ENCODE results near the gene COL28A1. TPM values are rescaled to one million over a fixed set of nuclear protein-coding genes. Genes with fewer than 3 reads are reported as not detected.

The COL28A1 gene
- total and polyA plus RNA-seq, 2 experiments from 2014 or later, result 0.31 to 0.70 TPM

DNA sequence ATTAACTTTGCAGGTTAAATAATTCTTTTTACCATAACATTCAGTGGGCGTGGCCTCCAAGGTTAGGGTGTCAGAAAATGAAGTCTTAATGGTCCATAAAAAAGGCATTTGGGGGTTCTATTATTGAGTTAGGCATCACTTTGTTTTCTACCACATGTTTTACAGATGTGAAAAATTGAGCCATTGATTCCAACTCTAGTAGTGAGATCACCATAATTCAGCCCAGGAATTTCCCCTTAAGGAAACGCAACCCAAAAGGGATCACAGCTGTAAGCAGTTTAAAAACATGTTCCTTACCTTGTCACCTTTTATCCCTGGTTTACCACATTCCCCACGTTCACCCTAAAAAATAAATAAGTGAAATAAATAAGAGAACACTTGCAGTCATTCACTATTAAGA, 24.9 kb downstream of the COL28A1 start:
- no peak overlapping the region for H3K4me3 Mint-ChIP-seq
- Histone ChIP-seq H3K36me3 (ENCODE audit: insufficient read depth) (no peaks in the 10 kb centered on the region), H3K27me3 (ENCODE audit: insufficient read depth) (no peaks in the 10 kb centered on the region)

DNA sequence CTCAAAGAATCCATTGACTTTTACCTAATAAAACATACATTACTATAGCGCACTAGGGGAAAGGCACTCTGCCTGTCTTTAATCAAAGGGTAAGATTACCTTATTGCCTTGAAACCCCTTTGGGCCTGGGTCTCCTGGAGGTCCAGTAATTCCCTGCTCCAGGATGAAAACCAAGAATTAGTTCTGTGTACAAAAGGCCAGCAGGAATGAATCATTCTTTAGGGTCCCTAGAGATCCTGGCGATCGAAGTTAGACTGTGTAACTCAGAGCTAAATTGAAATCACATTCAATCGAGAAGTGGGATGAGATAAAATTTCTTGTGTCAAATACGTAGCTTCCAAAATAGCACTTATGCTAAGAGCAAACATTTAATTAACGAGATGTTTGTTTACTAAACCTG, 29.8 kb downstream of the COL28A1 start:
- no peaks in the 10 kb centered on the region for H3K36me3 Mint-ChIP-seq (ENCODE audit: low read depth)
- ATAC-seq, result no peak
- peaks cover 6% of the 10 kb centered on the region; the same call in 2 of the 3 replicates for H3K4me1 Mint-ChIP-seq
- no peaks in the 10 kb centered on the region for H3K27me3 ChIP-seq (ENCODE audit: insufficient read depth)
- 0 out of 2 replicates have a peak, but pooled peaks cover 2% of the 10 kb centered on the region for H3K4me1 ChIP-seq (ENCODE audit: insufficient read depth)
- H3K4me3 Mint-ChIP-seq, result no peak overlapping the region
- peak overlapping the region; percentile 28; the same call in 1 of the 2 replicates for H2AFZ ChIP-seq
- no peaks in the 10 kb centered on the region for H3K9me2 ChIP-seq (ENCODE audit: insufficient read depth)
- no peaks in the 10 kb centered on the region for H4K20me1 ChIP-seq (replicated peaks; ENCODE audit: insufficient read depth)
- DNase-seq (ENCODE audit: low spot score), result no peak
- no peak overlapping the region for H3K4me3 ChIP-seq
- H3K36me3 ChIP-seq (ENCODE audit: insufficient read depth), result no peaks in the 10 kb centered on the region
- no peak overlapping the region for H3K27ac Mint-ChIP-seq
- no peaks in the 10 kb centered on the region for H3F3A ChIP-seq (replicated peaks; ENCODE audit: low read depth)
- TF ChIP-seq NANOG (IDR thresholded peaks at IDR 0.05; ENCODE audit: borderline replicate concordance) (no peak), ZNF114 (CRISPR knock-in tag; IDR thresholded peaks at IDR 0.05) (no peak), EZH2 (IDR thresholded peaks at IDR 0.05; ENCODE audit: low read depth, unreplicated experiment) (no peak), POLR2AphosphoS5 (IDR thresholded peaks at IDR 0.05; ENCODE audit: low read depth) (no peak), ZNF331 (CRISPR knock-in tag; IDR thresholded peaks at IDR 0.05; ENCODE audit: low read depth) (no peak), JUNB (IDR thresholded peaks at IDR 0.05; ENCODE audit: unreplicated experiment) (no peak)
- TF ChIP-seq, protein P1, sequence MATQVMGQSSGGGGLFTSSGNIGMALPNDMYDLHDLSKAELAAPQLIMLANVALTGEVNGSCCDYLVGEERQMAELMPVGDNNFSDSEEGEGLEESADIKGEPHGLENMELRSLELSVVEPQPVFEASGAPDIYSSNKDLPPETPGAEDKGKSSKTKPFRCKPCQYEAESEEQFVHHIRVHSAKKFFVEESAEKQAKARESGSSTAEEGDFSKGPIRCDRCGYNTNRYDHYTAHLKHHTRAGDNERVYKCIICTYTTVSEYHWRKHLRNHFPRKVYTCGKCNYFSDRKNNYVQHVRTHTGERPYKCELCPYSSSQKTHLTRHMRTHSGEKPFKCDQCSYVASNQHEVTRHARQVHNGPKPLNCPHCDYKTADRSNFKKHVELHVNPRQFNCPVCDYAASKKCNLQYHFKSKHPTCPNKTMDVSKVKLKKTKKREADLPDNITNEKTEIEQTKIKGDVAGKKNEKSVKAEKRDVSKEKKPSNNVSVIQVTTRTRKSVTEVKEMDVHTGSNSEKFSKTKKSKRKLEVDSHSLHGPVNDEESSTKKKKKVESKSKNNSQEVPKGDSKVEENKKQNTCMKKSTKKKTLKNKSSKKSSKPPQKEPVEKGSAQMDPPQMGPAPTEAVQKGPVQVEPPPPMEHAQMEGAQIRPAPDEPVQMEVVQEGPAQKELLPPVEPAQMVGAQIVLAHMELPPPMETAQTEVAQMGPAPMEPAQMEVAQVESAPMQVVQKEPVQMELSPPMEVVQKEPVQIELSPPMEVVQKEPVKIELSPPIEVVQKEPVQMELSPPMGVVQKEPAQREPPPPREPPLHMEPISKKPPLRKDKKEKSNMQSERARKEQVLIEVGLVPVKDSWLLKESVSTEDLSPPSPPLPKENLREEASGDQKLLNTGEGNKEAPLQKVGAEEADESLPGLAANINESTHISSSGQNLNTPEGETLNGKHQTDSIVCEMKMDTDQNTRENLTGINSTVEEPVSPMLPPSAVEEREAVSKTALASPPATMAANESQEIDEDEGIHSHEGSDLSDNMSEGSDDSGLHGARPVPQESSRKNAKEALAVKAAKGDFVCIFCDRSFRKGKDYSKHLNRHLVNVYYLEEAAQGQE (IDR thresholded peaks at IDR 0.05; ENCODE audit: unreplicated experiment), result no peak
- TF ChIP-seq, protein P2, sequence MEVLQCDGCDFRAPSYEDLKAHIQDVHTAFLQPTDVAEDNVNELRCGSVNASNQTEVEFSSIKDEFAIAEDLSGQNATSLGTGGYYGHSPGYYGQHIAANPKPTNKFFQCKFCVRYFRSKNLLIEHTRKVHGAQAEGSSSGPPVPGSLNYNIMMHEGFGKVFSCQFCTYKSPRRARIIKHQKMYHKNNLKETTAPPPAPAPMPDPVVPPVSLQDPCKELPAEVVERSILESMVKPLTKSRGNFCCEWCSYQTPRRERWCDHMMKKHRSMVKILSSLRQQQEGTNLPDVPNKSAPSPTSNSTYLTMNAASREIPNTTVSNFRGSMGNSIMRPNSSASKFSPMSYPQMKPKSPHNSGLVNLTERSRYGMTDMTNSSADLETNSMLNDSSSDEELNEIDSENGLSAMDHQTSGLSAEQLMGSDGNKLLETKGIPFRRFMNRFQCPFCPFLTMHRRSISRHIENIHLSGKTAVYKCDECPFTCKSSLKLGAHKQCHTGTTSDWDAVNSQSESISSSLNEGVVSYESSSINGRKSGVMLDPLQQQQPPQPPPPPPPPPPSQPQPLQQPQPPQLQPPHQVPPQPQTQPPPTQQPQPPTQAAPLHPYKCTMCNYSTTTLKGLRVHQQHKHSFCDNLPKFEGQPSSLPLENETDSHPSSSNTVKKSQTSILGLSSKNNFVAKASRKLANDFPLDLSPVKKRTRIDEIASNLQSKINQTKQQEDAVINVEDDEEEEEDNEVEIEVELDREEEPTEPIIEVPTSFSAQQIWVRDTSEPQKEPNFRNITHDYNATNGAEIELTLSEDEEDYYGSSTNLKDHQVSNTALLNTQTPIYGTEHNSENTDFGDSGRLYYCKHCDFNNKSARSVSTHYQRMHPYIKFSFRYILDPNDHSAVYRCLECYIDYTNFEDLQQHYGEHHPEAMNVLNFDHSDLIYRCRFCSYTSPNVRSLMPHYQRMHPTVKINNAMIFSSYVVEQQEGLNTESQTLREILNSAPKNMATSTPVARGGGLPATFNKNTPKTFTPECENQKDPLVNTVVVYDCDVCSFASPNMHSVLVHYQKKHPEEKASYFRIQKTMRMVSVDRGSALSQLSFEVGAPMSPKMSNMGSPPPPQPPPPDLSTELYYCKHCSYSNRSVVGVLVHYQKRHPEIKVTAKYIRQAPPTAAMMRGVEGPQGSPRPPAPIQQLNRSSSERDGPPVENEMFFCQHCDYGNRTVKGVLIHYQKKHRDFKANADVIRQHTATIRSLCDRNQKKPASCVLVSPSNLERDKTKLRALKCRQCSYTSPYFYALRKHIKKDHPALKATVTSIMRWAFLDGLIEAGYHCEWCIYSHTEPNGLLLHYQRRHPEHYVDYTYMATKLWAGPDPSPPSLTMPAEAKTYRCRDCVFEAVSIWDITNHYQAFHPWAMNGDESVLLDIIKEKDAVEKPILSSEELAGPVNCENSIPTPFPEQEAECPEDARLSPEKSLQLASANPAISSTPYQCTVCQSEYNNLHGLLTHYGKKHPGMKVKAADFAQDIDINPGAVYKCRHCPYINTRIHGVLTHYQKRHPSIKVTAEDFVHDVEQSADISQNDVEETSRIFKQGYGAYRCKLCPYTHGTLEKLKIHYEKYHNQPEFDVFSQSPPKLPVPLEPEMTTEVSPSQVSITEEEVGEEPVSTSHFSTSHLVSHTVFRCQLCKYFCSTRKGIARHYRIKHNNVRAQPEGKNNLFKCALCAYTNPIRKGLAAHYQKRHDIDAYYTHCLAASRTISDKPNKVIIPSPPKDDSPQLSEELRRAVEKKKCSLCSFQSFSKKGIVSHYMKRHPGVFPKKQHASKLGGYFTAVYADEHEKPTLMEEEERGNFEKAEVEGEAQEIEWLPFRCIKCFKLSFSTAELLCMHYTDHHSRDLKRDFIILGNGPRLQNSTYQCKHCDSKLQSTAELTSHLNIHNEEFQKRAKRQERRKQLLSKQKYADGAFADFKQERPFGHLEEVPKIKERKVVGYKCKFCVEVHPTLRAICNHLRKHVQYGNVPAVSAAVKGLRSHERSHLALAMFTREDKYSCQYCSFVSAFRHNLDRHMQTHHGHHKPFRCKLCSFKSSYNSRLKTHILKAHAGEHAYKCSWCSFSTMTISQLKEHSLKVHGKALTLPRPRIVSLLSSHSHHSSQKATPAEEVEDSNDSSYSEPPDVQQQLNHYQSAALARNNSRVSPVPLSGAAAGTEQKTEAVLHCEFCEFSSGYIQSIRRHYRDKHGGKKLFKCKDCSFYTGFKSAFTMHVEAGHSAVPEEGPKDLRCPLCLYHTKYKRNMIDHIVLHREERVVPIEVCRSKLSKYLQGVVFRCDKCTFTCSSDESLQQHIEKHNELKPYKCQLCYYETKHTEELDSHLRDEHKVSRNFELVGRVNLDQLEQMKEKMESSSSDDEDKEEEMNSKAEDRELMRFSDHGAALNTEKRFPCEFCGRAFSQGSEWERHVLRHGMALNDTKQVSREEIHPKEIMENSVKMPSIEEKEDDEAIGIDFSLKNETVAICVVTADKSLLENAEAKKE (CRISPR knock-in tag; IDR thresholded peaks at IDR 0.05), result no peak
- no peaks in the 10 kb centered on the region for H3K79me2 ChIP-seq (replicated peaks; ENCODE audit: insufficient read depth)
- H3K27me3 Mint-ChIP-seq (ENCODE audit: insufficient read depth, low read depth, poor library complexity), result no peaks in the 10 kb centered on the region
- H3K27ac ChIP-seq (ENCODE audit: low read depth), result no peak overlapping the region
- H3K4me2 ChIP-seq, result no peak overlapping the region
- H3K9me3 Mint-ChIP-seq, result no peaks in the 10 kb centered on the region

More for the DNA sequence above, 24.9 kb downstream of the COL28A1 start:
- peaks cover 12% of the 10 kb centered on the region; the same call in 2 of the 3 replicates for H3K4me1 Mint-ChIP-seq
- Histone ChIP-seq H3K79me2 (replicated peaks; ENCODE audit: insufficient read depth) (no peaks in the 10 kb centered on the region), H3F3A (replicated peaks; ENCODE audit: low read depth) (no peaks in the 10 kb centered on the region), H3K27ac (ENCODE audit: low read depth) (no peak overlapping the region), H3K9me2 (ENCODE audit: insufficient read depth) (no peaks in the 10 kb centered on the region), H3K4me1 (ENCODE audit: insufficient read depth) (no peaks in the 10 kb centered on the region), H4K20me1 (replicated peaks; ENCODE audit: insufficient read depth) (no peaks in the 10 kb centered on the region), H3K4me3 (no peak overlapping the region), H3K4me2 (no peak overlapping the region), H2AFZ (no peak overlapping the region)
- no peak for DNase-seq (ENCODE audit: low spot score)
- TF ChIP-seq CREB1 (CRISPR knock-in tag; IDR thresholded peaks at IDR 0.05; ENCODE audit: low read depth), result no peak
- no peak for TF ChIP-seq STAT1 (IDR thresholded peaks at IDR 0.05; ENCODE audit: unreplicated experiment)
- no peak for TF ChIP-seq EZH2phosphoT487 (IDR thresholded peaks at IDR 0.05; ENCODE audit: unreplicated experiment)
- H3K9me3 Mint-ChIP-seq, result no peaks in the 10 kb centered on the region
- no peaks in the 10 kb centered on the region for H3K36me3 Mint-ChIP-seq (ENCODE audit: low read depth)
- H3K27me3 Mint-ChIP-seq (ENCODE audit: insufficient read depth, low read depth, poor library complexity), result no peaks in the 10 kb centered on the region
- no peak for ATAC-seq
- no peak overlapping the region for H3K27ac Mint-ChIP-seq
